ENCODE data around the gene ARMC8. TPM values are rescaled to one million over a fixed set of nuclear protein-coding genes. Genes with fewer than 3 reads are reported as not detected.

ARMC8 gene
- total RNA-seq, 1 donor from 2014 or later = 82.3 TPM

- Mint-ChIP-seq H3K27me3 (no peaks in the 10 kb centered on the region), H3K9me3 (no peaks in the 10 kb centered on the region), H3K4me3 (no peak overlapping the region), H3K27ac (no peak overlapping the region), H3K4me1 (peaks cover 24% of the 10 kb centered on the region), H3K36me3 (ENCODE audit: low read depth) (peaks cover 19% of the 10 kb centered on the region)
- ChIA-PET POLR2A (no interaction called here), CTCF (no interaction called here)
- ATAC-seq (ENCODE audit: low read depth) (no peak), DNase-seq (no peak)
- no peak for TF ChIP-seq CTCF (IDR thresholded peaks at IDR 0.05)
- intact Hi-C loops (cut with micrococcal nuclease) = no loop called here
These were observed 10.0 kb downstream of the ARMC8 start for GRCh38 chr3:138197058-138197457.

- H3K27me3 Mint-ChIP-seq = no peaks in the 10 kb centered on the region
- no peaks in the 10 kb centered on the region for H3K9me3 Mint-ChIP-seq
- peaks cover 19% of the 10 kb centered on the region for H3K36me3 Mint-ChIP-seq (ENCODE audit: low read depth)
- POLR2A ChIA-PET = no interaction called here
- TF ChIP-seq CTCF (IDR thresholded peaks at IDR 0.05) = no peak
- H3K4me3 Mint-ChIP-seq = no peak overlapping the region
- intact Hi-C loops (cut with micrococcal nuclease) = no loop called here
- CTCF ChIA-PET = no interaction called here
- peaks cover 24% of the 10 kb centered on the region for H3K4me1 Mint-ChIP-seq
- ATAC-seq (ENCODE audit: low read depth) (no peak), DNase-seq (no peak)
- no peak overlapping the region for H3K27ac Mint-ChIP-seq
These were observed 10.4 kb downstream of the ARMC8 start for GRCh38 chr3:138197524-138197923.

- CTCF ChIA-PET = no interaction called here
- Mint-ChIP-seq H3K27me3 (no peaks in the 10 kb centered on the region), H3K27ac (no peak overlapping the region), H3K36me3 (ENCODE audit: low read depth) (peaks cover 28% of the 10 kb centered on the region), H3K4me3 (no peak overlapping the region), H3K4me1 (peaks cover 30% of the 10 kb centered on the region), H3K9me3 (no peaks in the 10 kb centered on the region)
- ATAC-seq (ENCODE audit: low read depth) = no peak
- intact Hi-C loops (cut with micrococcal nuclease) = loop anchor here (1.0 to 5.0 kb wide), 2 partner anchors 13 to 33 kb away; partner anchors contain the start of gene ARMC8
- no peak for DNase-seq
- POLR2A ChIA-PET = no interaction called here
- no peak for TF ChIP-seq CTCF (IDR thresholded peaks at IDR 0.05)
These were observed 12.8 kb downstream of the ARMC8 start for GRCh38 chr3:138199851-138200250.

- no peak for ATAC-seq (ENCODE audit: low read depth)
These were observed 13.3 kb downstream of the ARMC8 start for GRCh38 chr3:138200424-138200823.

More at GRCh38 chr3:138200424-138200823, 13.3 kb downstream of the ARMC8 start:
- peaks cover 32% of the 10 kb centered on the region for H3K4me1 Mint-ChIP-seq
- ChIA-PET POLR2A (no interaction called here), CTCF (no interaction called here)
- no peak for TF ChIP-seq CTCF (IDR thresholded peaks at IDR 0.05)
- no peak overlapping the region for H3K27ac Mint-ChIP-seq
- H3K36me3 Mint-ChIP-seq (ENCODE audit: low read depth) = peaks cover 30% of the 10 kb centered on the region
- H3K4me3 Mint-ChIP-seq = no peak overlapping the region
- intact Hi-C loops (cut with micrococcal nuclease) = loop anchor here (5.0 kb wide), 1 partner anchor 33 kb away; no protein-coding TSS in a partner anchor
- no peaks in the 10 kb centered on the region for H3K27me3 Mint-ChIP-seq
- no peak for DNase-seq
- H3K9me3 Mint-ChIP-seq = no peaks in the 10 kb centered on the region
